ENCODE results near the gene OTUD7B. TPM values are rescaled to one million over a fixed set of nuclear protein-coding genes. Genes with fewer than 3 reads are reported as not detected.
A peak's percentile ranks its signal among the peaks of the same experiment; 100 is the strongest.

Gene OTUD7B
- total RNA-seq, 1 donor from 2014 or later: 48.9 TPM

DNA sequence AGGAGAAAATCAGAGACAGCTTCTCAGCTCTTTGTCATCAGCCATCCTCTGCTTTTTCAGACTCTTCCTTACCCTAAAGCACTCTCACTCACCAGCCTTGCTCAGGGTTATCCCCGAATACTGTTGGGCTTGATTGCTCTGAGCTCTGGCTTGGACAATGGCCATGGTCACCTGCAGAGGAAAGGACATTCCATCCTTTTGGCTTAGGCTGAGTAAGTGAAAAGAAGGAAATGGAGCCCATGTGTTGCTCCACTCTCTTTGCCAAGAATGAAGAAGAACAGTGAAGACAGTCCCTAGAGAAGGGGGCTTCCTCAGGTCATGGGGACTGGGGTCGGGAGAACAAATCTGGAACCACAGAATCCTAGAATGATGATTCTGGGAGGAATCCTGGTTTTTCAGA is 76.2 kb downstream of the OTUD7B start:
- TF ChIP-seq, protein P1, sequence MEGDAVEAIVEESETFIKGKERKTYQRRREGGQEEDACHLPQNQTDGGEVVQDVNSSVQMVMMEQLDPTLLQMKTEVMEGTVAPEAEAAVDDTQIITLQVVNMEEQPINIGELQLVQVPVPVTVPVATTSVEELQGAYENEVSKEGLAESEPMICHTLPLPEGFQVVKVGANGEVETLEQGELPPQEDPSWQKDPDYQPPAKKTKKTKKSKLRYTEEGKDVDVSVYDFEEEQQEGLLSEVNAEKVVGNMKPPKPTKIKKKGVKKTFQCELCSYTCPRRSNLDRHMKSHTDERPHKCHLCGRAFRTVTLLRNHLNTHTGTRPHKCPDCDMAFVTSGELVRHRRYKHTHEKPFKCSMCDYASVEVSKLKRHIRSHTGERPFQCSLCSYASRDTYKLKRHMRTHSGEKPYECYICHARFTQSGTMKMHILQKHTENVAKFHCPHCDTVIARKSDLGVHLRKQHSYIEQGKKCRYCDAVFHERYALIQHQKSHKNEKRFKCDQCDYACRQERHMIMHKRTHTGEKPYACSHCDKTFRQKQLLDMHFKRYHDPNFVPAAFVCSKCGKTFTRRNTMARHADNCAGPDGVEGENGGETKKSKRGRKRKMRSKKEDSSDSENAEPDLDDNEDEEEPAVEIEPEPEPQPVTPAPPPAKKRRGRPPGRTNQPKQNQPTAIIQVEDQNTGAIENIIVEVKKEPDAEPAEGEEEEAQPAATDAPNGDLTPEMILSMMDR (IDR thresholded peaks at IDR 0.05; ENCODE audit: unreplicated experiment): no peak

DNA sequence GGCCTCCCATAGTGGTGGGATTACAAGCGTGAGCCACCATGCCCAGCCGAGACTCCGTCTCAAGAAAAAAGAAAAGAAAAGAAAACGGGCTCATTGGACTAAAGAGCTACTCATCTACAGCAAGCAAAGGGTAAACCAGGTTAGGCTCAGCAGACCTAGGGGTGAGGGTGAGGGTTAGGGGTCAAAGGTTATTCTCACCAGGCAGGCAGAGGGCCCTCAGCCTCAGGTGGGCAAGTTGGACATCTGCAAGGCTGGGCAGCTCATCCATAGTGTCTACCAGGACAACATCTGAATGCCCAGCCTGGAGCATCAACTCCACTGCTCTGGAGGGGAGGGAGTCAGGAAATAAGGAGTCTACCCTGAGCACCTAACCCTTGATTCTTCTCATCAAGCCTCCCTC is 77.3 kb downstream of the OTUD7B start:
- peaks cover 29% of the 10 kb centered on the region for H3K36me3 Mint-ChIP-seq
- TF ChIP-seq, protein P1 (IDR thresholded peaks at IDR 0.05; ENCODE audit: unreplicated experiment): no peak
- H3K4me1 Mint-ChIP-seq: peaks cover 45% of the 10 kb centered on the region
- H3K27ac Mint-ChIP-seq: no peak overlapping the region
- no peak for DNase-seq (ENCODE audit: low spot score in 2 of 2, unreplicated experiment in 2 of 2)
- no peaks in the 10 kb centered on the region for H3K9me3 Mint-ChIP-seq
- H3K4me3 Mint-ChIP-seq: no peak overlapping the region
- no peaks in the 10 kb centered on the region for H3K27me3 Mint-ChIP-seq (ENCODE audit: low read depth)

More for the DNA sequence above, 76.2 kb downstream of the OTUD7B start:
- H3K9me3 Mint-ChIP-seq: no peaks in the 10 kb centered on the region
- no peak for DNase-seq (ENCODE audit: low spot score in 2 of 2, unreplicated experiment in 2 of 2)
- H3K27ac Mint-ChIP-seq: no peak overlapping the region
- no peaks in the 10 kb centered on the region for H3K27me3 Mint-ChIP-seq (ENCODE audit: low read depth)
- no peak overlapping the region for H3K4me3 Mint-ChIP-seq
- H3K4me1 Mint-ChIP-seq: peaks cover 39% of the 10 kb centered on the region
- peaks cover 29% of the 10 kb centered on the region for H3K36me3 Mint-ChIP-seq

DNA sequence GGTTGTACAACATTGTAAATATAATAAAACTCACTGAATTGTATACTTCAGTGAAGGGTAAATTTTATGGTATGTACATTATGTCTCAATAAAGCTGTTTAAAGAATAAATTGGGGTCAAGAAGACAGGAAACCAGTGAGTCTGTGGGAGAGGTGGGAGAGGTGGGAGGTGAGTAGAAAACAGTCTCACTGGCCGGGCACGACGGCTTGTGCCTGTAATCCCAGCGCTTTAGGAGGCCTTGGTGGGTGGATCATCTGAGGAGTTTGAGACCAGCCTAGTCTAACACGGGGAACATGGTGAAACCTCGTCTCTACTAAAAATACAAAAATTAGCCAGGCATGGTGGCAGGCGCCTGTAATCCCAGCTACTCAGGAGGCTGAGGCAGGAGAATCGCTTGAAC is 78.1 kb downstream of the OTUD7B start:
- H3K27ac Mint-ChIP-seq: no peak overlapping the region
- no peaks in the 10 kb centered on the region for H3K27me3 Mint-ChIP-seq (ENCODE audit: low read depth)
- TF ChIP-seq, protein P1 (IDR thresholded peaks at IDR 0.05; ENCODE audit: unreplicated experiment): no peak
- H3K4me3 Mint-ChIP-seq: no peak overlapping the region
- no peaks in the 10 kb centered on the region for H3K9me3 Mint-ChIP-seq
- DNase-seq (ENCODE audit: low spot score in 2 of 2, unreplicated experiment in 2 of 2): no peak
- H3K4me1 Mint-ChIP-seq: peaks cover 43% of the 10 kb centered on the region
- peaks cover 29% of the 10 kb centered on the region for H3K36me3 Mint-ChIP-seq

DNA sequence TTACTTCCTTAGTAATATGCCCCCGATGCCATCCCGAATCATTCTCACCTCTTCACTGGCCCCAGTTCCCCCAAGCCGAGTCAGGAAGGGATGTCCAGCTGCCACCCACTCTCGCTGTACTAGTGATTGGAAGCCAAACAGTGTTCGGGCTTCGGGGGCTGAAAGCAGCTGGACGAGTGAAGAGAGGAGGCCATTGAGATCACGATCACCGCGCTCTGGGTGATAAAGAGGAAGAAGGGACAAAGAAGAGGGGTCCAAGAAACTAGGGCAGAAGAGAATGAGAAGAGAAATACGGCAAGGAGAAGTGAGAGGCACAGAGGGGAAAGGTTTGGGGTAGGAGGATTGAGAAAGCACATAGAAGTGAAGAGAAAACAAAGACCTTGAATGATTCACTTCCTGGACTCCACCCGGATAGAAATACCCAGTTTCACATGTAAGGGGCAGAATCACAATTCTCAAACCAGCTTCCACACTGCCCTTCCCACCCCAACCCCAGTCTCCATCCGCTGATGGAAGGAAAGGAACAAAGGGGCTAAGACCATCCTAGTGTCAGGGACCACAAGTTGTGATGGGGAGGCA is 79.2 kb downstream of the OTUD7B start:
- TF ChIP-seq, protein P1 (IDR thresholded peaks at IDR 0.05; ENCODE audit: unreplicated experiment): no peak
- Mint-ChIP-seq H3K9me3 (no peaks in the 10 kb centered on the region), H3K4me3 (no peak overlapping the region), H3K4me1 (peaks cover 35% of the 10 kb centered on the region), H3K27ac (no peak overlapping the region), H3K27me3 (ENCODE audit: low read depth) (no peaks in the 10 kb centered on the region), H3K36me3 (peaks cover 29% of the 10 kb centered on the region)
- no peak for DNase-seq (ENCODE audit: low spot score in 2 of 2, unreplicated experiment in 2 of 2)

DNA sequence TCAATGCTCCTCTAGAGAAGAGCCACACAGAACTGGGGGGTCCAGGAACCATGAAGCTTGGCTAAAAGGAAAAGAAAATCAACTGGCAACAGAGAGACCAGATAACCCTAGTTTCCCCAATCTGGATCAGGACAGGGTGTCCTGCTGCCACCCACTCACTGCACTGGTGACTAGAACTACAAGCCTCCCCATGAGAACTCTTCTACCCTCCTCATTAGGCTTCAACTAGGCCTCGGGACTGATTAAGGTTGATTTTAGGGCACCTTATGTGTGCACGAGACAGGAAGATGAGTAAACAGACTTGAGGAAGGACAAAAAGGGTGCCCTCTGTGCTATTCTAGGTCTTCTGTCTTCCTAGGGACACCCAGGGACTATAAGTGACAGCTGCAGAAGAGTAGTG is 80.7 kb downstream of the OTUD7B start:
- H3K36me3 Mint-ChIP-seq: peaks cover 41% of the 10 kb centered on the region
- peaks cover 33% of the 10 kb centered on the region for H3K4me1 Mint-ChIP-seq
- no peak for DNase-seq (ENCODE audit: low spot score in 2 of 2, unreplicated experiment in 2 of 2)
- H3K27ac Mint-ChIP-seq: peak overlapping the region; percentile 40
- H3K9me3 Mint-ChIP-seq: no peaks in the 10 kb centered on the region
- no peak overlapping the region for H3K4me3 Mint-ChIP-seq
- H3K27me3 Mint-ChIP-seq (ENCODE audit: low read depth): no peaks in the 10 kb centered on the region
- TF ChIP-seq, protein P1 (IDR thresholded peaks at IDR 0.05; ENCODE audit: unreplicated experiment): no peak

DNA sequence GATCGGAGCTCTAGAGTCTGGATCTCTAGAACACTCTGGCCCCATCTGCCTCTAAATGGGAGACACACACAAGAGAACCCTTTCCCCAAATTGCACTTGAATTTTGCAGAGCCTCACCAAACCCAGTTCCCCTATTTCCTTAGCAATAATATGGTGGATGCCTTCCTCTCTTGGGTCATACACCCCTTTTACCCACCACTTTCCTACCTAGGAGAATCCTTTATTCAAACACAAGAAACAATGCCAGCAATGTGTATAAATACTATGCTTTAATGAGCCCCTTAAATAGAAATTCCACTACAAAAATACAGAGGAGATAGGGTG is 82.2 kb downstream of the OTUD7B start:
- TF ChIP-seq, protein P1 (IDR thresholded peaks at IDR 0.05; ENCODE audit: unreplicated experiment): no peak
- H3K27me3 Mint-ChIP-seq (ENCODE audit: low read depth): no peaks in the 10 kb centered on the region
- no peaks in the 10 kb centered on the region for H3K9me3 Mint-ChIP-seq
- peak overlapping the region; percentile 97 for H3K27ac Mint-ChIP-seq
- H3K4me1 Mint-ChIP-seq: peaks cover 35% of the 10 kb centered on the region
- H3K4me3 Mint-ChIP-seq: peak overlapping the region; percentile 99
- no peak for DNase-seq (ENCODE audit: low spot score in 2 of 2, unreplicated experiment in 2 of 2)
- peaks cover 46% of the 10 kb centered on the region for H3K36me3 Mint-ChIP-seq

Data from mesothelial cell of epicardium (in vitro differentiated cells).